H1 (cell line): Measurements from ENCODE around the gene PTPN22. TPM values are rescaled to one million over a fixed set of nuclear protein-coding genes. Genes with fewer than 3 reads are reported as not detected.

Experiments used
- CTCF ChIA-PET: fragments of 300-600 bp; sonication (Branson Sonifier 250); formaldehyde crosslinking; loops from one replicate; lab custom pipeline; 2021; ENCODE audit not compliant: partially characterized antibody; lab: Charles Lee
- POLR2A ChIA-PET: fragments of 300-600 bp; sonication (Branson Sonifier 250); formaldehyde crosslinking; loops from one replicate; lab custom pipeline; 2021; ENCODE audit warnings: inconsistent platforms; ENCODE audit not compliant: partially characterized antibody; lab: Charles Lee
- DNase-seq, 2 experiments: peaks; one replicate each; pipeline versions ENCODE4 v3.0.0 to v3.0.0-alpha.2; 2010 to 2022; ENCODE audit warnings: low spot score in 2 of 2, low read depth in 1 of 2, mixed read lengths in 1 of 2
- FAIRE-seq: peaks from 2 replicates; lab custom pipeline; 2011; peaks lifted over from hg19 to GRCh38; lab: Jason Lieb, UNC
- H2AFZ ChIP-seq: 2 replicates; pipeline ENCODE4 v1.8.1; 2012; ENCODE audit warnings: low read length, inconsistent platforms
- H2AK5ac ChIP-seq: 2 replicates; pipeline ENCODE4 v1.6.1; 2013; ENCODE audit warnings: low read depth, low read length
- H2BK120ac ChIP-seq: replicated peaks from 2 replicates; pipeline ENCODE3; 2013; ENCODE audit warnings: low read depth, low read length, inconsistent platforms
- H2BK12ac ChIP-seq: 2 replicates; pipeline ENCODE4 v1.6.1; 2013; ENCODE audit warnings: low read depth, low read length
- H2BK15ac ChIP-seq: 2 replicates; pipeline ENCODE4 v1.6.1; 2013; ENCODE audit warnings: low read length
- H2BK20ac ChIP-seq: 2 replicates; pipeline ENCODE4 v1.6.1; 2013; ENCODE audit warnings: low read length
- H2BK5ac ChIP-seq: 2 replicates; pipeline ENCODE4 v1.6.1; 2013; ENCODE audit warnings: low read depth, low read length
- H3K14ac ChIP-seq: 2 replicates; pipeline ENCODE4 v1.6.1; 2013; ENCODE audit warnings: inconsistent platforms; ENCODE audit not compliant: insufficient read length
- H3K18ac ChIP-seq: 2 replicates; pipeline ENCODE4 v1.6.1; 2013; ENCODE audit warnings: low read length; ENCODE audit errors: extremely low read depth
- H3K23ac ChIP-seq: 2 replicates; pipeline ENCODE4 v1.6.1; 2013; ENCODE audit warnings: inconsistent platforms; ENCODE audit not compliant: insufficient read length
- H3K23me2 ChIP-seq: 2 replicates; pipeline ENCODE4 v1.6.1; 2013; ENCODE audit warnings: low read depth, low read length
- H3K27ac ChIP-seq: 2 replicates; pipeline ENCODE4 v1.6.1; 2011; ENCODE audit warnings: low read depth, low read length, inconsistent platforms
- H3K27me3 ChIP-seq, 4 experiments: replicated peaks in 1 of 4; 1 replicate in 1 of 4; 2 replicates in 3 of 4; pipeline versions ENCODE4 v1.6.1 to v1.8.1; 2011 to 2013; ENCODE audit warnings: low read length in 3 of 4, mild to moderate bottlenecking in 3 of 4, inconsistent platforms in 2 of 4, mixed read lengths in 2 of 4, moderate library complexity in 1 of 4; ENCODE audit not compliant: control insufficient read depth in 3 of 4, insufficient read depth in 3 of 4; ENCODE audit errors: extremely low read depth in 1 of 4
- H3K36me3 ChIP-seq, 4 experiments: 2 replicates each; pipeline versions ENCODE4 v1.6.1 to v1.8.1; 2011 to 2013; ENCODE audit warnings: mild to moderate bottlenecking in 4 of 4, low read length in 3 of 4, moderate library complexity in 2 of 4, control low read depth in 1 of 4, inconsistent platforms in 1 of 4; ENCODE audit not compliant: insufficient read depth in 4 of 4, control insufficient read depth in 2 of 4
- H3K4ac ChIP-seq: replicated peaks from 2 replicates; pipeline ENCODE3; 2013; ENCODE audit warnings: low read length, low read depth, mixed read lengths, inconsistent platforms; ENCODE audit not compliant: insufficient read length
- H3K4me1 ChIP-seq, 4 experiments: replicated peaks in 1 of 4; 1 replicate in 1 of 4; 2 replicates in 3 of 4; pipeline versions ENCODE4 v1.6.1 to v1.8.1; 2011 to 2013; ENCODE audit warnings: low read length in 3 of 4, inconsistent platforms in 2 of 4, mixed read lengths in 1 of 4; ENCODE audit not compliant: insufficient read depth in 4 of 4, control insufficient read depth in 3 of 4
- H3K4me2 ChIP-seq, 2 experiments: 2 replicates each; pipeline versions ENCODE4 v1.6.1 to v1.8.1; 2011 to 2013; ENCODE audit warnings: low read depth in 2 of 2, low read length in 2 of 2, control low read depth in 1 of 2, inconsistent platforms in 1 of 2, mild to moderate bottlenecking in 1 of 2; ENCODE audit not compliant: insufficient read depth in 1 of 2
- H3K4me3 ChIP-seq, 4 experiments: fragments of 200-600, 300-600 bp in 1 of 4; sonication (generic), shearing (Covaris generic), sonication (Bioruptor Twin) in 1 of 4; 2 replicates each; pipeline versions ENCODE4 v1.5.1 to v1.8.1; 2011 to 2016; ENCODE audit warnings: low read length in 4 of 4, low read depth in 3 of 4, control low read depth in 2 of 4, inconsistent platforms in 2 of 4, mild to moderate bottlenecking in 2 of 4, mixed read lengths in 1 of 4, moderate library complexity in 1 of 4; ENCODE audit not compliant: insufficient read depth in 2 of 4; ENCODE audit errors: extremely low read depth in 1 of 4
- H3K56ac ChIP-seq: replicated peaks from 2 replicates; pipeline ENCODE3; 2013; ENCODE audit warnings: low read depth, mild to moderate bottlenecking, mixed read lengths, low read length, inconsistent platforms; ENCODE audit not compliant: insufficient read length
- H3K79me1 ChIP-seq: 2 replicates; pipeline ENCODE4 v1.6.1; 2013; ENCODE audit warnings: low read depth, low read length, control low read depth
- H3K79me2 ChIP-seq, 2 experiments: 2 replicates each; pipeline versions ENCODE4 v1.6.1 to v1.8.1; 2012 to 2013; ENCODE audit warnings: low read length in 2 of 2, mild to moderate bottlenecking in 2 of 2, inconsistent platforms in 1 of 2; ENCODE audit not compliant: insufficient read depth in 2 of 2, control insufficient read depth in 1 of 2
- H3K9ac ChIP-seq, 4 experiments: replicated peaks in 1 of 4; 1 replicate in 1 of 4; 2 replicates in 3 of 4; pipeline versions ENCODE4 v1.6.1 to v1.8.1; 2011 to 2013; ENCODE audit warnings: low read depth in 3 of 4, low read length in 3 of 4, control low read depth in 2 of 4, mild to moderate bottlenecking in 2 of 4, moderate library complexity in 2 of 4, inconsistent platforms in 1 of 4; ENCODE audit errors: extremely low read depth in 1 of 4
- H3K9me3 ChIP-seq, 2 experiments: 2 replicates each; pipeline versions ENCODE4 v1.6.1 to v1.8.1; 2012 to 2013; ENCODE audit warnings: mild to moderate bottlenecking in 2 of 2, moderate library complexity in 2 of 2, control low read depth in 1 of 2, inconsistent platforms in 1 of 2, low read depth in 1 of 2, low read length in 1 of 2, mixed read lengths in 1 of 2; ENCODE audit not compliant: insufficient read depth in 2 of 2
- H4K20me1 ChIP-seq, 2 experiments: replicated peaks in 1 of 2; 2 replicates each; pipeline versions ENCODE3 to v1.8.1; 2011 to 2013; ENCODE audit warnings: inconsistent platforms in 2 of 2, low read length in 2 of 2, mild to moderate bottlenecking in 1 of 2; ENCODE audit not compliant: insufficient read depth in 2 of 2, control insufficient read depth in 1 of 2
- H4K5ac ChIP-seq: 2 replicates; pipeline ENCODE4 v1.6.1; 2013; ENCODE audit warnings: low read length, low read depth, mixed read lengths, inconsistent platforms; ENCODE audit not compliant: insufficient read length
- H4K8ac ChIP-seq: 2 replicates; pipeline ENCODE4 v1.8.0; 2013; ENCODE audit warnings: mild to moderate bottlenecking, moderate library complexity, low read length, inconsistent platforms; ENCODE audit not compliant: insufficient read depth; ENCODE audit errors: extremely low read depth
- H4K91ac ChIP-seq: replicated peaks from 2 replicates; pipeline ENCODE3; 2013; ENCODE audit warnings: low read length, mixed read lengths, inconsistent platforms; ENCODE audit not compliant: insufficient read length
- BCL11A ChIP-seq, 2 experiments: IDR thresholded peaks; one replicate each; pipeline ENCODE4 v1.6.1; 2011; ENCODE audit warnings: low read depth in 2 of 2, low read length in 2 of 2, mild to moderate bottlenecking in 2 of 2
- RAD21 ChIP-seq, 2 experiments: IDR thresholded peaks in 1 of 2; conservative IDR thresholded peaks in 1 of 2; 2 replicates each; pipeline ENCODE4 v1.6.1; 2011; ENCODE audit warnings: low read depth in 2 of 2, low read length in 2 of 2, improper control_type of control experiment in 1 of 2, inconsistent platforms in 1 of 2, mild to moderate bottlenecking in 1 of 2, moderate library complexity in 1 of 2
- SRF ChIP-seq: IDR thresholded peaks from 2 replicates; pipeline ENCODE4 v1.6.1; 2011; ENCODE audit warnings: mild to moderate bottlenecking, low read depth, low read length, moderate library complexity
- WGBS, 2 experiments: shearing (Covaris generic) in 1 of 2; methylation state at CpG; one replicate each; pipeline versions ENCODE4 v1.1.6 to v1.1.7; 2013 to 2015; ENCODE audit warnings: low lambda C conversion rate in 2 of 2, mixed read lengths in 2 of 2, inconsistent platforms in 1 of 2, low coverage in 1 of 2, missing lambda C conversion rate in 1 of 2; ENCODE audit not compliant: insufficient replicate concordance in 2 of 2, insufficient coverage in 1 of 2, insufficient read length in 1 of 2; ENCODE audit errors: extremely low coverage in 1 of 2, missing lambda C conversion rate in 1 of 2; 5-methylcytosine and 5-hydroxymethylcytosine counted together
- polyA plus RNA-seq, 7 experiments: library from polyadenylated mRNA; depleted of rRNA in 3 of 7; stranded (reverse) in 5 of 7; unstranded in 2 of 7; fragments of >200 nt in 5 of 7; fragments of 200-250 nt in 2 of 7; gene quantifications; 1 replicate in 5 of 7; 2 replicates in 1 of 7; 4 replicates in 1 of 7; pipeline versions ENCODE4 v1.2.1 to v1.2.3, GENCODE V29; 2011 to 2013; ENCODE audit warnings: missing spikeins in 2 of 7, mixed read lengths in 2 of 7
- total RNA-seq: library from RNA; stranded (reverse); fragmentation: NEBNext Ultra II Directional; extraction: Animal tissue kit (Norgen Biotek cat#: 25700); gene quantifications from 2 replicates; pipeline ENCODE4 v1.2.1, GENCODE V29; 2021
- TF ChIP-seq, protein P1 (sequence below), 3 experiments: IDR thresholded peaks; 1 replicate in 2 of 3; 2 replicates in 1 of 3; pipeline versions ENCODE4 v1.5.1 to v1.6.1; 2011; ENCODE audit warnings: low read length in 3 of 3, mild to moderate bottlenecking in 3 of 3, inconsistent platforms in 2 of 3, low read depth in 1 of 3, moderate library complexity in 1 of 3; ENCODE audit not compliant: insufficient read depth in 1 of 3; ENCODE audit errors: control extremely low read depth in 1 of 3

PTPN22 gene
- total and polyA plus RNA-seq, 2 of the 8 experiments (the other 6 are each of a cell fraction or from before 2014, with no cell fraction given): not detected

DNA sequence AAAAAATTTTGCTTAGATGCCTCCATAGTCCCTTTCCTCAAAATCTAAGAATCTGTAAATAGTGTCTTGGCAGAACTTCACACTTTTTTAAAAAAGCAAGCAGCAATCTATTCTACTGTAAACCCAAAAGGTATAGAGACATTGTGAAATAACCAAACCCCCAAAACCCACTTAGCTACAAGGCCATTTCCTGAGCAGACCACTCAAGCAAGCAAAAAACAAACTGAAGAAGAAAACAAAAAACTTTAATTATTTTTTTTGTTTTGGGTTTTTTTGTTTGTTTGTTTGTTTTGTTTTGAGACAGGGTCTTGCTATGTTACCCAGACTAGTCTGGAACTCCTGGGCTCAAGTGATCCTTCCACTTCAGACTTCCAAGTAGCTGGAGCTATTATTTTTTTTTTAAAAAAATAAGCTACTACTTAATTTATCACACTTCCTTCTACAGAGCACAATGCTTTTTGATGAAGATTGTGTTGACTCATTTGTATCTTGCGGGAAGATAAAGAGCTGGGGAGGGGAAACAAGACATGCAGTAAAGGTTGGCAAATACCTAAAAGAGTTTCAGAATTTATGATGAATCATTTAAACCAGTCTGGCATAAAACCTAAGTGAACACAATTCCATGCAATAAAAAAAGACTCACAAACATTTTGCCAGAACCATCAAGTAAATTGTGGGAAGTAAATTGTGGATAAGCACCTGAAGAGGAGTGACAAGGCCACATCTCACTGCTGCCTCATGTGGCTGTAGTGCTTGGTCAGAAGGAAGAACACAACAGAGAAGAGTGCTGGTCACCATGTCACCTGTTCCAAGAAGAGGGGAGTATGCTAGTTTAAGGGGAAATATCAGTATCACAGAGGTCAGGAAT is 2.7 kb upstream of the PTPN22 start:
- H3K79me1 ChIP-seq: no peaks in the 10 kb centered on the region
- ChIA-PET CTCF (interaction anchor here (0.6 to 1.8 kb wide), 5 partner anchors 12 to 540 kb away, joined by 3 to 7 read pairs (median 4); no protein-coding TSS in a partner anchor), POLR2A (no interaction called here)
- no peak overlapping the region for H3K23ac ChIP-seq
- WGBS, 2 experiments: 92% methylated on average over 1 of the region's 1 CpG; no CpG with 5 or more reads in 1 of the 2 experiments
- H3K4me1 ChIP-seq: no peaks in the 10 kb centered on the region
- no peak overlapping the region for H2AK5ac ChIP-seq
- no peak for FAIRE-seq
- H4K5ac ChIP-seq: no peak overlapping the region
- H3K4ac ChIP-seq: no peak overlapping the region
- no peak overlapping the region for H3K56ac ChIP-seq
- H3K4me2 ChIP-seq: no peak overlapping the region
- H3K27ac ChIP-seq: no peak overlapping the region
- H3K14ac ChIP-seq: no peak overlapping the region
- no peaks in the 10 kb centered on the region for H3K79me2 ChIP-seq
- H3K23me2 ChIP-seq: no peaks in the 10 kb centered on the region; the same call in 1 of the 2 replicates
- H3K18ac ChIP-seq: no peak overlapping the region
- peak overlapping the region; percentile 10; the same call in 1 of the 2 replicates for H2AFZ ChIP-seq
- no peak overlapping the region for H4K91ac ChIP-seq
- H4K8ac ChIP-seq: no peak overlapping the region
- H2BK5ac ChIP-seq: no peak overlapping the region
- H3K27me3 ChIP-seq: no peaks in the 10 kb centered on the region; a peak in 1 of 7 replicates
- H4K20me1 ChIP-seq: no peaks in the 10 kb centered on the region
- no peak for DNase-seq
- H3K4me3 ChIP-seq: no peak overlapping the region
- H2BK20ac ChIP-seq: no peak overlapping the region
- H3K36me3 ChIP-seq: no peaks in the 10 kb centered on the region
- TF ChIP-seq BCL11A (IDR thresholded peaks at IDR 0.05; ENCODE audit: low read depth in 2 of 2, low read length in 2 of 2) (no peak), RAD21 (IDR thresholded peaks at IDR 0.05 in 1 of 2, conservative IDR thresholded peaks at IDR 0.05 in 1 of 2; ENCODE audit: low read depth in 2 of 2, low read length in 2 of 2) (peak; percentile 28 to 41; a peak in 2 of 4 replicates), SRF (no peak)
- TF ChIP-seq, protein P1, sequence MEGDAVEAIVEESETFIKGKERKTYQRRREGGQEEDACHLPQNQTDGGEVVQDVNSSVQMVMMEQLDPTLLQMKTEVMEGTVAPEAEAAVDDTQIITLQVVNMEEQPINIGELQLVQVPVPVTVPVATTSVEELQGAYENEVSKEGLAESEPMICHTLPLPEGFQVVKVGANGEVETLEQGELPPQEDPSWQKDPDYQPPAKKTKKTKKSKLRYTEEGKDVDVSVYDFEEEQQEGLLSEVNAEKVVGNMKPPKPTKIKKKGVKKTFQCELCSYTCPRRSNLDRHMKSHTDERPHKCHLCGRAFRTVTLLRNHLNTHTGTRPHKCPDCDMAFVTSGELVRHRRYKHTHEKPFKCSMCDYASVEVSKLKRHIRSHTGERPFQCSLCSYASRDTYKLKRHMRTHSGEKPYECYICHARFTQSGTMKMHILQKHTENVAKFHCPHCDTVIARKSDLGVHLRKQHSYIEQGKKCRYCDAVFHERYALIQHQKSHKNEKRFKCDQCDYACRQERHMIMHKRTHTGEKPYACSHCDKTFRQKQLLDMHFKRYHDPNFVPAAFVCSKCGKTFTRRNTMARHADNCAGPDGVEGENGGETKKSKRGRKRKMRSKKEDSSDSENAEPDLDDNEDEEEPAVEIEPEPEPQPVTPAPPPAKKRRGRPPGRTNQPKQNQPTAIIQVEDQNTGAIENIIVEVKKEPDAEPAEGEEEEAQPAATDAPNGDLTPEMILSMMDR (IDR thresholded peaks at IDR 0.05; ENCODE audit: control extremely low read depth in 1 of 3, insufficient read depth in 1 of 3, low read depth in 1 of 3, low read length in 3 of 3): peak; percentile 22 to 70 (median 35); a peak in 2 of 4 replicates
- TF ChIP-seq, all 59 proteins: peak for 2
- H2BK12ac ChIP-seq: no peak overlapping the region
- H2BK15ac ChIP-seq: no peak overlapping the region
- no peak overlapping the region for H2BK120ac ChIP-seq
- no peak overlapping the region for H3K9ac ChIP-seq
- H3K9me3 ChIP-seq: no peaks in the 10 kb centered on the region
